Mesothelial cell of epicardium (in vitro differentiated cells): ENCODE data around the gene RBAK. TPM values are rescaled to one million over a fixed set of nuclear protein-coding genes. Genes with fewer than 3 reads are reported as not detected.
"Not testable (repeated sequence)": the region's sequence is repeated elsewhere in the genome, so short reads cannot be mapped to it uniquely, and the experiment has no call there.

Experiments used
- DNase-seq, 2 experiments: peaks; one replicate each; pipeline ENCODE4 v3.0.0; 2021; ENCODE audit warnings: low spot score in 2 of 2; ENCODE audit not compliant: unreplicated experiment in 2 of 2
- H3K27ac Mint-ChIP-seq: 2 replicates; pipeline ENCODE4 v1.8.0; 2021; ENCODE audit warnings: mixed read lengths
- H3K27me3 Mint-ChIP-seq: 2 replicates; pipeline ENCODE4 v1.8.0; 2021; ENCODE audit warnings: low read depth, mixed read lengths
- H3K36me3 Mint-ChIP-seq: 2 replicates; pipeline ENCODE4 v1.8.0; 2021; ENCODE audit warnings: mixed read lengths
- H3K4me1 Mint-ChIP-seq: 2 replicates; pipeline ENCODE4 v1.8.0; 2021; ENCODE audit warnings: mixed read lengths
- H3K4me3 Mint-ChIP-seq: 2 replicates; pipeline ENCODE4 v1.8.0; 2021; ENCODE audit warnings: mild to moderate bottlenecking, moderate library complexity, mixed read lengths
- H3K9me3 Mint-ChIP-seq: 2 replicates; pipeline ENCODE4 v1.8.0; 2021; ENCODE audit warnings: mixed read lengths
- total RNA-seq: library from RNA; stranded (reverse); gene quantifications from 3 replicates; pipeline ENCODE4 v1.2.1, GENCODE V29; 2021
- TF ChIP-seq, protein P1 (sequence below): fragments of 200-600 bp; sonication (generic); IDR thresholded peaks from one replicate; pipeline ENCODE4 v1.5.0; 2021; ENCODE audit warnings: antibody characterized with exemption; ENCODE audit not compliant: unreplicated experiment

The RBAK gene
- total RNA-seq, 1 donor from 2014 or later: 19.9 TPM

DNA sequence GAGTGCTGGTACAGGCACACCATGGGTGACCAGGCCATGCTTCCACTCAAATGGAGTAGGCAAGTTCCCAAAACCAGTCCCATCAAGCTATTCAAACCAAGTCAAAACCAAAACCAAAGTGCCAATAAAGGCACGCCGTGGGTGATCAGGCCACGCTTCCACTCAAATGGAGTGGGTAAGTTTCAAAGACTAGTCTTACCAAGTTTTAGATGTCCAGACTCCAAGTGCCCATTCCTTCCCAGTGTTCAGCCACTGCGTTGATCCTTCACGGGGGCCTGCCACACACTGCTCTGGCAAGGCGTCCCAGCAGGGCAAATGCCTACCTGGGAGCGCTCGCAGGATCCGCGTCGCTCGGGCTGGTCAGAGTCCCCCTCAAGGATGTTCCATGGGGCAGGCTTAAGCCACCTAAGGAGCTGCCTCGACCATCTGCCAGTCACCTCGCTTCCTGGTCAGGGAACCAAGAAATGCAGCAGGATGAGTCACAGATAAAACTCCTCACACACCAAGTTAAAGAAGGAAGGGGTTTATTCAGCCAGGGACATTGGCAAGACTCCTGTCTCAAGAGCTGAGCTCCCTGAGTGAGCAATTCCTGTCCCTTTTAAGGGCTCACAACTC is 17.8 kb upstream of the RBAK start:
- not testable (repeated sequence) for H3K4me3 Mint-ChIP-seq, DNase-seq, H3K27ac Mint-ChIP-seq, H3K27me3 Mint-ChIP-seq, H3K4me1 Mint-ChIP-seq
- peaks cover 27% of the 10 kb centered on the region for H3K36me3 Mint-ChIP-seq
- peaks cover 13% of the 10 kb centered on the region for H3K9me3 Mint-ChIP-seq

DNA sequence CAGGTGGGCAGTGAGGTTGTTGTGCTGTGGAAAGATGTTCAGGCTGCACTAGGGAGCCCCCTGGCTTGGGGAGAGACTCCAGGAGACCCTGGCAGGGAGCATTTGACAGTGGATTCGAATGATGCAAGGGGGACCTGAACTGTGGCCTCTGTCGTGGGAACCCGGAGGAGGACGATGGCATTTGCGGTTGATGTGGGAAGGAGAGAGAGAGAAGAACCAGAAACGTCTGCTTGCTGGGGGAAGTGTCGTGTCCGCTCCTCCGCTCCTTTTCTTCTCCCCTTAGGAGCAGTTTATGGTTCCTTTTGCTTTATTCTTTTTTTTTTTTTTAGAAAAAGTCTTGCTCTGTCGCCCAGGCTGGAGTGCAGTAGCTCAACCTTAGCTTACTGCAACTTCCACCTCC is 12.5 kb upstream of the RBAK start:
- not testable (repeated sequence) for H3K4me3 Mint-ChIP-seq, DNase-seq, H3K36me3 Mint-ChIP-seq, H3K27ac Mint-ChIP-seq, H3K4me1 Mint-ChIP-seq, H3K9me3 Mint-ChIP-seq
- H3K27me3 Mint-ChIP-seq: peaks cover 12% of the 10 kb centered on the region

DNA sequence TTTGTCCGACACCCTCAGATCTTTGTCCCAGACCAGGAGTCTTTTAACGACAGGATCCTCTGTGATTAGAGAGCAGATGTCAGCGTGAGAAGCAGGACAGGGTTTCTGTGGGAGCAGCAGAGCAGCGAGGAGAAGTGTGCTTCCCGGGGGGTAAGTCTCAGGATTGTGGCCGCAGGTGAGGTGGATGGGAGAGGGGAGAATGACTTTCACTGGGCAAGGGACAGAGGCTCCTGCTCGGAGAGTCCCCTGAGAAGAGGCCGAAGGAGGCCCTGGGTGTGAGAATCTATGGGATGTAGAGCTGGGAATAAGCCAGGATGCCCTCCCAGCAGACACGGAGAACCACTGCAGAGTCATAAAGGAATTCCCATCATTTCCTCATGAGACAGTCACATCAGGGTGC is 10.4 kb upstream of the RBAK start:
- TF ChIP-seq, protein P1, sequence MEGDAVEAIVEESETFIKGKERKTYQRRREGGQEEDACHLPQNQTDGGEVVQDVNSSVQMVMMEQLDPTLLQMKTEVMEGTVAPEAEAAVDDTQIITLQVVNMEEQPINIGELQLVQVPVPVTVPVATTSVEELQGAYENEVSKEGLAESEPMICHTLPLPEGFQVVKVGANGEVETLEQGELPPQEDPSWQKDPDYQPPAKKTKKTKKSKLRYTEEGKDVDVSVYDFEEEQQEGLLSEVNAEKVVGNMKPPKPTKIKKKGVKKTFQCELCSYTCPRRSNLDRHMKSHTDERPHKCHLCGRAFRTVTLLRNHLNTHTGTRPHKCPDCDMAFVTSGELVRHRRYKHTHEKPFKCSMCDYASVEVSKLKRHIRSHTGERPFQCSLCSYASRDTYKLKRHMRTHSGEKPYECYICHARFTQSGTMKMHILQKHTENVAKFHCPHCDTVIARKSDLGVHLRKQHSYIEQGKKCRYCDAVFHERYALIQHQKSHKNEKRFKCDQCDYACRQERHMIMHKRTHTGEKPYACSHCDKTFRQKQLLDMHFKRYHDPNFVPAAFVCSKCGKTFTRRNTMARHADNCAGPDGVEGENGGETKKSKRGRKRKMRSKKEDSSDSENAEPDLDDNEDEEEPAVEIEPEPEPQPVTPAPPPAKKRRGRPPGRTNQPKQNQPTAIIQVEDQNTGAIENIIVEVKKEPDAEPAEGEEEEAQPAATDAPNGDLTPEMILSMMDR: no peak
- no peaks in the 10 kb centered on the region for H3K9me3 Mint-ChIP-seq
- peaks cover 12% of the 10 kb centered on the region for H3K27me3 Mint-ChIP-seq
- no peaks in the 10 kb centered on the region for H3K4me1 Mint-ChIP-seq
- H3K27ac Mint-ChIP-seq: no peak overlapping the region
- no peak overlapping the region for H3K4me3 Mint-ChIP-seq
- H3K36me3 Mint-ChIP-seq: peaks cover 2% of the 10 kb centered on the region
- DNase-seq: no peak

DNA sequence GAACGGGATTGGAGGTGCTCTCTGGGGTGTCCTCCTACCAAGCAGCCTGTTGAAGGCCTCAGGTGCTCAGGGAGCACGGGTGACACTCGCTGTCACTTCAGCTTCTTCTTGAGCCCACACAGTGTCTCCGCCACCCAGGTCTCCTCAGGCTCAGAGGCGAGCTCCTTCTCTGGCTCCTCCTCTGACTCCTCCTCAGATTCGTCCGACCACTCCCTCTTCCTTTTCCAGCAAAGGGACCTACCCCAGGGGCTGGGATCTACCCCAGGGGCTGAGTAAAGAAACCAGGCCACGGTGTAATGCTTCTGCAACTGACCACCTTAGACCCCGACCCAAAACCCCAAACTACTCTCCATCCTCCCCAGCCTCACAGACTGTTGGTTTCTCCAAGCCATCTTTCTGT is 9.2 kb upstream of the RBAK start:
- peaks cover 2% of the 10 kb centered on the region for H3K36me3 Mint-ChIP-seq
- no peak overlapping the region for H3K27ac Mint-ChIP-seq
- TF ChIP-seq, protein P1: no peak
- H3K9me3 Mint-ChIP-seq: no peaks in the 10 kb centered on the region
- no peaks in the 10 kb centered on the region for H3K4me1 Mint-ChIP-seq
- DNase-seq: no peak
- peaks cover 12% of the 10 kb centered on the region for H3K27me3 Mint-ChIP-seq
- H3K4me3 Mint-ChIP-seq: no peak overlapping the region

DNA sequence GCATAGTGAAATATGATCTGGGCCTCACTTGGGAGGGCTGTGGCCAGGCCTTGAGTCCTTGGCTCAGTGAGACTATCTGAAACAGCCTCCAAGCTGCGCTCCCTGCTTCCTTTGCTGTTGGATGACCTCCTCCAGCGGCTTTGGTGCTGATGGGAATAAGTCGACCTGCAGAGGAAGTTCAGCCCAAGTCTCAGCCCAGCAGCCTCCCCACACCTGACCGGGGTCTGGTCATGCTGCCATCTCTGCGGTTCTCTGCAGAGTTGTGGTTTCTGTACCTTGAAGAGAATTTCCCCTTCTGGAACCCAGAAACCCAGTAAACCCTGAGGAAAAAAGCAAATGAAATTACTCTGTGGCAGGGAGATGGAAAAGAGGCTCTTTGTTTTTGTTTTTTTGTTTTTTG is 4.6 kb upstream of the RBAK start:
- peaks cover 3% of the 10 kb centered on the region for H3K9me3 Mint-ChIP-seq
- no peak for DNase-seq

DNA sequence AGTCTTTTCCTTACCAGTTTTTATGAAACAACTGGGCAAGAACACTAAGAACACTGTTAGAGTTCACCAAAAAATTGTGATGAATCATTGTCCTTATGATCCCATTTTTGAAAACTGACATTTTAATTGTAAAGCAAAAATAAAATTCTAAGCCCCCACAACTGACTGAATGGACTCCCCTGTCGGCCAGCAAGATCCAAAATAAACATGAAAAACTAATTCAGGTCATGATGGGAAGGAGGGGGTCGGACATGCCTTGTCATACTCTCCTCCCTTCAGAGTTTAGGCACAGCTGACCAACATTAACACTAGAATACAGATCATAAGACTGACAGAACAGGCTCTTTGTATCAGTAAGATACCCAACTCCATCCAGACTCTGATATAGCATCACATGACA is 2.0 kb upstream of the RBAK start:
- TF ChIP-seq, protein P1: no peak
- peaks cover 6% of the 10 kb centered on the region for H3K36me3 Mint-ChIP-seq
- peaks cover 3% of the 10 kb centered on the region for H3K9me3 Mint-ChIP-seq
- H3K4me3 Mint-ChIP-seq: no peak overlapping the region
- H3K27me3 Mint-ChIP-seq: peaks cover 19% of the 10 kb centered on the region
- no peak overlapping the region for H3K27ac Mint-ChIP-seq
- H3K4me1 Mint-ChIP-seq: peaks cover 11% of the 10 kb centered on the region
- DNase-seq: no peak

More for the DNA sequence above, 4.6 kb upstream of the RBAK start:
- Mint-ChIP-seq H3K36me3 (peaks cover 5% of the 10 kb centered on the region), H3K4me3 (no peak overlapping the region), H3K27ac (no peak overlapping the region), H3K4me1 (peaks cover 4% of the 10 kb centered on the region), H3K27me3 (peaks cover 19% of the 10 kb centered on the region)
- TF ChIP-seq, protein P1: no peak

DNA sequence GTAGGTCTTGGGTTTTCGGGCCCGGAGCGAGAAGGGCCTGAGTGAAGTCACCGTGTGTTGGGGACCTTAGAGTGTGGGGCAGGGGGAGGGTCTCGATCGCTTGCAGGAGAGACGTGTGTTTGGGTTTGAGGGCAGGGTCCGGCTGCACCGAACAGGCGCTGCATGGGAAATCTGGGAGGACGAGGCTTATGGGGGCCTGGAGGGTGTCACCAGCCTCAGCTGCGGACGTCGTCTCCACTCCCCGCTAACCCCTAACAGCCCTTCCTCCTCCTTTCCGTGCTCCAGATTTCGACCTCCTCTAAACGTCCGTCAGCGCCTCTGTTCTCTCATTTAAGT is 705 bp downstream of the RBAK start:
- peaks cover 19% of the 10 kb centered on the region for H3K27me3 Mint-ChIP-seq
- DNase-seq: not testable (repeated sequence)
- H3K4me3 Mint-ChIP-seq: peak overlapping the region; percentile 89
- H3K36me3 Mint-ChIP-seq: peaks cover 31% of the 10 kb centered on the region
- H3K4me1 Mint-ChIP-seq: peaks cover 11% of the 10 kb centered on the region
- peak overlapping the region; percentile 77 for H3K27ac Mint-ChIP-seq
- H3K9me3 Mint-ChIP-seq: peaks cover 20% of the 10 kb centered on the region

DNA sequence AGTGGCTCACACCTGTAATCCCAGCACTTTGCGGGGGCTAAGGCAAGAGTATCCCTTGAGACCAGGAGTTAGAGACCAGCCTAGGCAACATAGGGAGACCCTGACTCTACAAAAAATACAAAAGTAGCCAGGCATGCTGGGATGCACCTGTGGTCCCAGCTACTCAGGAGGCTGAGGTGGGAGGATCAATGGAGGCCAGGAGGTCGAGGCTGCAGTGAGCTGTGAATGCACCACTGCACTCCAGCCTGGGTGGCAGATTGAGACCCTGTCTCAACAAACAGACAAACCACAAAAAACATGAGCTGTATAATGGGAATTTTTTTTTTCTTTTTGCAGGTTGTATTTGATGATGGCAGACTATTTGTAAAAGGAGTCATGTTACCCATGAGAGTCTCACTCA is 1.5 kb downstream of the RBAK start:
- H3K36me3 Mint-ChIP-seq: peaks cover 38% of the 10 kb centered on the region
- H3K27ac Mint-ChIP-seq, DNase-seq: not testable (repeated sequence)
- peaks cover 28% of the 10 kb centered on the region for H3K9me3 Mint-ChIP-seq
- peaks cover 19% of the 10 kb centered on the region for H3K27me3 Mint-ChIP-seq
- H3K4me3 Mint-ChIP-seq: peak overlapping the region; percentile 89
- H3K4me1 Mint-ChIP-seq: peaks cover 11% of the 10 kb centered on the region
